Endothelial cell of umbilical vein (primary cell): Measurements from ENCODE around the gene USP2. TPM values are rescaled to one million over a fixed set of nuclear protein-coding genes. Genes with fewer than 3 reads are reported as not detected.

Experiments
- BruUV-seq: library from RNA; stranded (reverse); fragments of 400-500 nt; replicated peaks from 2 replicates; lab custom pipeline; 2021; lab: Mats Ljungman, UMichigan
- CTCF ChIA-PET: fragments of 300-600, 350-600 bp; sonication (Branson Sonifier 250); formaldehyde crosslinking; loops from one replicate; lab custom pipeline; 2021; ENCODE audit warnings: antibody characterized with exemption, inconsistent platforms; lab: Charles Lee
- POLR2A ChIA-PET: fragments of 300-600, 350-600 bp; sonication (Branson Sonifier 250); formaldehyde crosslinking; loops from one replicate; lab custom pipeline; 2021; ENCODE audit warnings: antibody characterized with exemption, inconsistent platforms; lab: Charles Lee
- DNase-seq: peaks from one replicate; pipeline ENCODE4 v3.0.0-alpha.2; 2011; ENCODE audit warnings: low read depth, low spot score
- FAIRE-seq: peaks from 2 replicates; lab custom pipeline; 2011; peaks lifted over from hg19 to GRCh38; lab: Jason Lieb, UNC
- H2AFZ ChIP-seq: 2 replicates; pipeline ENCODE4 v1.6.0; 2012; ENCODE audit warnings: low read depth, low read length, control low read depth, inconsistent platforms
- H3K27ac ChIP-seq: 2 replicates; pipeline ENCODE4 v1.5.1; 2011; ENCODE audit warnings: low read depth, mild to moderate bottlenecking, control low read depth, low read length, moderate library complexity; ENCODE audit not compliant: insufficient read depth
- H3K27me3 ChIP-seq, 2 experiments: 2 replicates each; pipeline versions ENCODE4 v1.6.0 to v1.6.1; 2011; ENCODE audit warnings: low read length in 2 of 2, mixed read lengths in 1 of 2; ENCODE audit not compliant: control insufficient read depth in 2 of 2, insufficient read depth in 2 of 2
- H3K36me3 ChIP-seq, 2 experiments: 2 replicates in 1 of 2; 3 replicates in 1 of 2; pipeline ENCODE4 v1.5.1; 2011; ENCODE audit warnings: low read length in 2 of 2, mild to moderate bottlenecking in 1 of 2, moderate library complexity in 1 of 2; ENCODE audit not compliant: control insufficient read depth in 2 of 2, insufficient read depth in 2 of 2; ENCODE audit errors: extremely low read depth in 1 of 2
- H3K4me1 ChIP-seq: 3 replicates; pipeline ENCODE4 v1.5.1; 2011; ENCODE audit warnings: mild to moderate bottlenecking, low read length; ENCODE audit not compliant: control insufficient read depth, insufficient read depth; ENCODE audit errors: extremely low read depth
- H3K4me2 ChIP-seq: 2 replicates; pipeline ENCODE4 v1.6.1; 2011; ENCODE audit warnings: low read length, control low read depth, mixed read lengths; ENCODE audit not compliant: insufficient read depth
- H3K4me3 ChIP-seq, 3 experiments: fragments of 200-600 bp in 1 of 3; sonication (generic), shearing (Covaris generic) in 1 of 3; replicated peaks in 1 of 3; 2 replicates each; pipeline ENCODE4 v1.5.1; 2011 to 2016; ENCODE audit warnings: control low read depth in 3 of 3, low read length in 3 of 3, mild to moderate bottlenecking in 2 of 3, inconsistent platforms in 1 of 3, low read depth in 1 of 3, moderate library complexity in 1 of 3; ENCODE audit not compliant: insufficient read depth in 1 of 3
- H3K79me2 ChIP-seq: 2 replicates; pipeline ENCODE4 v1.6.0; 2012; ENCODE audit warnings: low read length, inconsistent platforms; ENCODE audit not compliant: control insufficient read depth, insufficient read depth
- H3K9ac ChIP-seq: replicated peaks from 2 replicates; pipeline ENCODE3; 2011; ENCODE audit warnings: low read length, control low read depth; ENCODE audit not compliant: insufficient read depth; ENCODE audit errors: extremely low read depth
- H3K9me1 ChIP-seq: replicated peaks from 3 replicates; pipeline ENCODE4 v1.6.0; 2011; ENCODE audit warnings: mild to moderate bottlenecking, low read length; ENCODE audit not compliant: control insufficient read depth, insufficient read depth; ENCODE audit errors: extremely low read depth
- H3K9me3 ChIP-seq: replicated peaks from 2 replicates; pipeline ENCODE4 v1.5.1; 2012; ENCODE audit warnings: low read length, inconsistent platforms; ENCODE audit not compliant: control insufficient read depth, insufficient read depth
- H4K20me1 ChIP-seq: replicated peaks from 2 replicates; pipeline ENCODE3; 2011; ENCODE audit warnings: mild to moderate bottlenecking, low read length; ENCODE audit not compliant: control insufficient read depth, insufficient read depth; ENCODE audit errors: extremely low read depth
- EZH2 ChIP-seq: IDR thresholded peaks from 2 replicates; pipeline ENCODE4 v1.6.1; 2012; ENCODE audit warnings: borderline replicate concordance, low read depth, mild to moderate bottlenecking, moderate library complexity, low read length, inconsistent platforms; ENCODE audit not compliant: severe bottlenecking
- FOS ChIP-seq: IDR thresholded peaks from 2 replicates; pipeline ENCODE4 v1.6.1; 2011; ENCODE audit warnings: mild to moderate bottlenecking, low read length, moderate library complexity, borderline replicate concordance; ENCODE audit not compliant: insufficient read depth
- GATA2 ChIP-seq: IDR thresholded peaks from 2 replicates; pipeline ENCODE4 v1.7.0; 2011; ENCODE audit warnings: low read depth, mild to moderate bottlenecking, moderate library complexity, mixed read lengths, low read length; ENCODE audit not compliant: insufficient read length, insufficient read depth
- JUN ChIP-seq: IDR thresholded peaks from 2 replicates; pipeline ENCODE4 v1.6.1; 2011; ENCODE audit warnings: borderline replicate concordance, low read depth; ENCODE audit not compliant: insufficient read length, insufficient read depth
- MYC ChIP-seq: IDR thresholded peaks from one replicate; pipeline ENCODE4 v1.6.1; 2011; ENCODE audit warnings: mild to moderate bottlenecking, low read depth, low read length
- POLR2A ChIP-seq: IDR thresholded peaks from 2 replicates; pipeline ENCODE4 v1.6.1; 2012; ENCODE audit warnings: low read depth, mild to moderate bottlenecking, control low read depth, low read length
- POLR2AphosphoS5 ChIP-seq: IDR thresholded peaks from 2 replicates; pipeline ENCODE4 v1.6.1; 2012; ENCODE audit warnings: low read depth, mild to moderate bottlenecking, control low read depth, low read length, moderate library complexity; ENCODE audit not compliant: insufficient read depth
- dilution Hi-C: fragments of 300-500 bp; cut with MboI; formaldehyde crosslinking; loops from one replicate; pipeline ENCODE4 v1.15.0; 2019; ENCODE audit warnings: low sequenced_read_pairs; ENCODE audit not compliant: extremely low pct_ligation_motif_present
- intact Hi-C: fragments of 100-400 bp; cut with micrococcal nuclease; formaldehyde crosslinking; loops from one replicate; pipeline ENCODE4 v1.10.0; 2022
- polyA plus RNA-seq, 4 experiments: library from polyadenylated mRNA; depleted of rRNA in 3 of 4; stranded (reverse) in 3 of 4; unstranded in 1 of 4; fragments of >200 nt; gene quantifications; 2 replicates each; pipeline versions ENCODE4 v1.2.1 to v1.2.3, GENCODE V29; 2011 to 2012; ENCODE audit warnings: missing spikeins in 1 of 4
- total RNA-seq: library from RNA; stranded (reverse); gene quantifications from 2 replicates; pipeline ENCODE4 v1.2.3, GENCODE V29; 2021
- TF ChIP-seq, protein P1 (sequence below): IDR thresholded peaks from 2 replicates; pipeline ENCODE4 v1.6.1; 2011; ENCODE audit not compliant: insufficient read depth, insufficient read length
- TF ChIP-seq, protein P2 (sequence below), 2 donors: IDR thresholded peaks; 1 replicate in 1 of 2; 2 replicates in 1 of 2; pipeline ENCODE4 v1.5.1; 2011; ENCODE audit warnings: low read length in 2 of 2, mild to moderate bottlenecking in 2 of 2, moderate library complexity in 2 of 2, control low read depth in 1 of 2, inconsistent platforms in 1 of 2, low read depth in 1 of 2; ENCODE audit not compliant: insufficient read depth in 1 of 2; ENCODE audit errors: extremely low read depth in 1 of 2

The USP2 gene
- total and polyA plus RNA-seq, 2 donors (not counting 3 experiments of a cell fraction or from before 2014, with no cell fraction given): 0.21 to 1.2 TPM

DNA sequence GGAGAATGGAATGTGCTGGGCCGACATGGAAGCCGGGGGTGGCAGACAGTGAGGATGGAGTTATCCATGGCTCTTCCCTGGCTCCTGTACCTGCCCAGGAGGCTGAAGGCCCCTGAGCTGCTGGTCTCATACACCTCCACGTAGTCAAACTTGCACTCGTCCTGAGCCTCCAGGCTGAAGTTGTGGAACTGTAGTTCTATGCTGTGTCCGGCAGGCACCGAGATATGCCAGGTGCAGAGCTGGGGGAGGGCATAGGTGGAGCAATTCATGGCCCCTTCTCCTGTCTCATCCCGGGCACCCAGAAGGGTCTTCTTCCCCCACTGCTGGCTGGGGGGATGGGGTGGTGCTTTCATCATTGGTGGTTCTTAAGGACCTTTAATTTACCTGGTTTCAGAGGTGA lies 37.8 kb downstream of the USP2 start:
- FAIRE-seq: no peak
- ChIA-PET POLR2A (no interaction called here), CTCF (interaction anchor here (0.7 to 6.2 kb wide), 4 partner anchors 14 to 37 kb away, joined by 3 to 55 read pairs (median 3); partner anchors contain the start of gene USP2)
- TF ChIP-seq POLR2A (no peak), MYC (no peak), GATA2 (no peak), EZH2 (no peak), FOS (no peak), POLR2AphosphoS5 (no peak), JUN (no peak)
- TF ChIP-seq, protein P1, sequence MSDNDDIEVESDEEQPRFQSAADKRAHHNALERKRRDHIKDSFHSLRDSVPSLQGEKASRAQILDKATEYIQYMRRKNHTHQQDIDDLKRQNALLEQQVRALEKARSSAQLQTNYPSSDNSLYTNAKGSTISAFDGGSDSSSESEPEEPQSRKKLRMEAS: no peak
- TF ChIP-seq, protein P2, sequence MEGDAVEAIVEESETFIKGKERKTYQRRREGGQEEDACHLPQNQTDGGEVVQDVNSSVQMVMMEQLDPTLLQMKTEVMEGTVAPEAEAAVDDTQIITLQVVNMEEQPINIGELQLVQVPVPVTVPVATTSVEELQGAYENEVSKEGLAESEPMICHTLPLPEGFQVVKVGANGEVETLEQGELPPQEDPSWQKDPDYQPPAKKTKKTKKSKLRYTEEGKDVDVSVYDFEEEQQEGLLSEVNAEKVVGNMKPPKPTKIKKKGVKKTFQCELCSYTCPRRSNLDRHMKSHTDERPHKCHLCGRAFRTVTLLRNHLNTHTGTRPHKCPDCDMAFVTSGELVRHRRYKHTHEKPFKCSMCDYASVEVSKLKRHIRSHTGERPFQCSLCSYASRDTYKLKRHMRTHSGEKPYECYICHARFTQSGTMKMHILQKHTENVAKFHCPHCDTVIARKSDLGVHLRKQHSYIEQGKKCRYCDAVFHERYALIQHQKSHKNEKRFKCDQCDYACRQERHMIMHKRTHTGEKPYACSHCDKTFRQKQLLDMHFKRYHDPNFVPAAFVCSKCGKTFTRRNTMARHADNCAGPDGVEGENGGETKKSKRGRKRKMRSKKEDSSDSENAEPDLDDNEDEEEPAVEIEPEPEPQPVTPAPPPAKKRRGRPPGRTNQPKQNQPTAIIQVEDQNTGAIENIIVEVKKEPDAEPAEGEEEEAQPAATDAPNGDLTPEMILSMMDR (IDR thresholded peaks at IDR 0.05; ENCODE audit: extremely low read depth in 1 of 2, insufficient read depth in 1 of 2, low read depth in 1 of 2, low read length in 2 of 2): no peak
- Histone ChIP-seq H3K4me1 (peaks cover 16% of the 10 kb centered on the region), H3K4me2 (no peak overlapping the region), H3K27me3 (peaks cover 0 to 3% of the 10 kb centered on the region in 2 experiments), H3K4me3 (no peak overlapping the region), H3K27ac (no peak overlapping the region), H3K79me2 (peaks cover 5% of the 10 kb centered on the region), H4K20me1 (no peaks in the 10 kb centered on the region), H3K36me3 (no peaks in the 10 kb centered on the region), H3K9ac (no peak overlapping the region), H3K9me3 (no peaks in the 10 kb centered on the region), H2AFZ (no peak overlapping the region), H3K9me1 (no peaks in the 10 kb centered on the region)
- DNase-seq: no peak
- dilution Hi-C loops: no loop called here
- no TSS peak for BruUV-seq
- intact Hi-C loops: no loop called here
